MM.1S (cell line): ENCODE results near the gene RABEP2.

ENCODE experiments used
- DNase-seq: peaks from one replicate; pipeline ENCODE4 v3.0.0-alpha.2; 2015
- H2AFZ ChIP-seq: fragments of 300-600 bp; sonication (generic); 2 replicates; pipeline ENCODE4 v1.6.0; 2016; ENCODE audit warnings: antibody characterized with exemption, low read length
- H3F3A ChIP-seq: fragments of 300-600 bp; sonication (generic); 2 replicates; pipeline ENCODE4 v1.6.1; 2016; ENCODE audit warnings: mild to moderate bottlenecking, antibody characterized with exemption, low read length, moderate library complexity, mixed read lengths; ENCODE audit not compliant: insufficient read depth
- H3K27ac ChIP-seq: fragments of 300-600 bp; sonication (generic); 2 replicates; pipeline ENCODE4 v1.5.1; 2016; ENCODE audit warnings: mild to moderate bottlenecking, low read length
- H3K27me3 ChIP-seq: fragments of 300-600 bp; sonication (generic); replicated peaks from 2 replicates; pipeline ENCODE4 v1.6.0; 2016; ENCODE audit warnings: low read length; ENCODE audit not compliant: insufficient read depth
- H3K36me3 ChIP-seq: fragments of 300-600 bp; sonication (generic); replicated peaks from 2 replicates; pipeline ENCODE4 v1.6.1; 2016; ENCODE audit warnings: mild to moderate bottlenecking, low read length, mixed read lengths; ENCODE audit not compliant: insufficient read depth
- H3K4me1 ChIP-seq: fragments of 300-600 bp; sonication (generic); 2 replicates; pipeline ENCODE4 v1.6.1; 2016; ENCODE audit warnings: low read length, mixed read lengths
- H3K4me2 ChIP-seq: fragments of 300-600 bp; sonication (generic); 2 replicates; pipeline ENCODE4 v1.6.0; 2016; ENCODE audit warnings: low read depth, low read length
- H3K4me3 ChIP-seq: fragments of 300-600 bp; sonication (generic); 2 replicates; pipeline ENCODE4 v1.5.1; 2016; ENCODE audit warnings: low read length, mixed read lengths
- H3K79me2 ChIP-seq: fragments of 300-600 bp; sonication (generic); 2 replicates; pipeline ENCODE4 v1.6.1; 2016; ENCODE audit warnings: mixed run types, low read length, mixed read lengths
- H3K9ac ChIP-seq: fragments of 300-600 bp; sonication (generic); 2 replicates; pipeline ENCODE4 v1.6.1; 2016; ENCODE audit warnings: low read length, mixed read lengths
- H3K9me2 ChIP-seq: fragments of 300-600 bp; sonication (generic); replicated peaks from 2 replicates; pipeline ENCODE4 v1.6.1; 2016; ENCODE audit warnings: mild to moderate bottlenecking, low read length, mixed read lengths; ENCODE audit not compliant: insufficient read depth
- H3K9me3 ChIP-seq: fragments of 300-600 bp; sonication (generic); replicated peaks from 2 replicates; pipeline ENCODE4 v1.6.1; 2016; ENCODE audit warnings: mild to moderate bottlenecking, low read length, mixed read lengths; ENCODE audit not compliant: insufficient read depth
- H4K20me1 ChIP-seq: fragments of 300-600 bp; sonication (generic); 2 replicates; pipeline ENCODE4 v1.6.1; 2016; ENCODE audit warnings: mild to moderate bottlenecking, low read length, moderate library complexity, mixed read lengths; ENCODE audit not compliant: insufficient read depth
- CTCF ChIP-seq: fragments of 300-600 bp; sonication (generic); IDR thresholded peaks from 2 replicates; pipeline ENCODE4 v1.5.1; 2016; ENCODE audit warnings: antibody characterized with exemption, low read length, mixed read lengths
- EZH2 ChIP-seq: fragments of 300-600 bp; sonication (generic); optimal IDR thresholded peaks from 2 replicates; pipeline ENCODE3; 2017; ENCODE audit warnings: low read depth, mild to moderate bottlenecking, antibody characterized with exemption, low read length, mixed read lengths
- EZH2phosphoT487 ChIP-seq: fragments of 300-600 bp; sonication (generic); IDR thresholded peaks from 2 replicates; pipeline ENCODE4 v1.6.1; 2018; ENCODE audit warnings: antibody characterized with exemption, low read length

RABEP2 gene

GRCh38 chr16:28897826-28898225, 27.2 kb downstream of the RABEP2 start:
- Histone ChIP-seq H3K27ac (no peak overlapping the region), H2AFZ (no peak overlapping the region), H4K20me1 (no peaks in the 10 kb centered on the region), H3K36me3 (no peaks in the 10 kb centered on the region), H3K79me2 (no peaks in the 10 kb centered on the region), H3K4me3 (no peak overlapping the region), H3K27me3 (no peaks in the 10 kb centered on the region), H3F3A (no peaks in the 10 kb centered on the region), H3K9me3 (no peaks in the 10 kb centered on the region), H3K9me2 (no peaks in the 10 kb centered on the region), H3K4me1 (no peaks in the 10 kb centered on the region), H3K4me2 (no peak overlapping the region), H3K9ac (no peak overlapping the region)
- DNase-seq = no peak
- TF ChIP-seq EZH2phosphoT487 (no peak), CTCF (no peak)

DNA sequence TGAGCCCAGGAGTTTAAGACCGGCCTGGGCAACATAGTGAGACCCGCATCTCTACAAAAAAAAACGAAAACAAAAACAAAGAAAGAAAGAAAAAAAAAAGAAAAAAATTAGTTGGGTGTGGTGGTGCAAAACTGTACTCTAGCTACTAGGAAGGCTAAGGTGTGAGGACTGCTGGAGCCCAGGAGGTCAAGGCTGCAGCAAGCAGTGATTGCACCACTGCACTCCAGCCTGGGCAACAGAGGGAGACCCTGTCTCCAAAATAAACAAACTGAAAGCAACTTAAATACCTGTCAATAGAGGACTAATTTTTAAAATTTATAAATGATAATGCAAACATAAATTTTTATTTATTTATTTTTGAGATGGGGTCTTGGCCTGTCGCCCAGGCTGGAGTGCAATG, 29.4 kb downstream of the RABEP2 start:
- Histone ChIP-seq H3K79me2 (no peaks in the 10 kb centered on the region), H3K4me1 (no peaks in the 10 kb centered on the region), H3K36me3 (no peaks in the 10 kb centered on the region), H3K4me2 (no peak overlapping the region), H3K4me3 (no peak overlapping the region), H3K9ac (no peak overlapping the region), H3K9me2 (no peaks in the 10 kb centered on the region), H3F3A (no peaks in the 10 kb centered on the region), H4K20me1 (no peaks in the 10 kb centered on the region), H2AFZ (no peak overlapping the region), H3K27ac (no peak overlapping the region), H3K9me3 (no peaks in the 10 kb centered on the region), H3K27me3 (no peaks in the 10 kb centered on the region)
- TF ChIP-seq CTCF = no peak
- no peak for TF ChIP-seq EZH2
- TF ChIP-seq EZH2phosphoT487 = no peak
- DNase-seq = no peak

- Histone ChIP-seq H3F3A (no peaks in the 10 kb centered on the region), H3K9me3 (no peaks in the 10 kb centered on the region), H3K4me3 (no peak overlapping the region), H3K27me3 (no peaks in the 10 kb centered on the region), H3K27ac (no peak overlapping the region), H3K4me1 (no peaks in the 10 kb centered on the region), H3K36me3 (no peaks in the 10 kb centered on the region), H3K9me2 (no peaks in the 10 kb centered on the region), H3K4me2 (no peak overlapping the region), H2AFZ (no peak overlapping the region), H4K20me1 (no peaks in the 10 kb centered on the region), H3K79me2 (no peaks in the 10 kb centered on the region), H3K9ac (no peak overlapping the region)
- TF ChIP-seq EZH2phosphoT487 = no peak
- TF ChIP-seq CTCF = no peak
- TF ChIP-seq EZH2 = no peak
- no peak for DNase-seq
These were observed 31.7 kb downstream of the RABEP2 start for GRCh38 chr16:28893291-28893690.
